GM18505 (cell line): Measurements from ENCODE around the gene PMEPA1.

Experiments
- ATAC-seq: cut with Tn5 transposase; IDR thresholded peaks from one replicate; pipeline ENCODE4 v1.9.1; 2021; ENCODE audit not compliant: unreplicated experiment
- POLR2A ChIP-seq: IDR thresholded peaks from 4 replicates; pipeline ENCODE4 v1.6.1; 2011; ENCODE audit warnings: borderline replicate concordance; ENCODE audit not compliant: insufficient read depth, insufficient read length; ENCODE audit errors: extremely low read depth

PMEPA1 gene

GRCh38 chr20:57666106-57666833 lies 43.5 kb downstream of the PMEPA1 start:
- no peak for ATAC-seq
- no peak for TF ChIP-seq POLR2A

DNA sequence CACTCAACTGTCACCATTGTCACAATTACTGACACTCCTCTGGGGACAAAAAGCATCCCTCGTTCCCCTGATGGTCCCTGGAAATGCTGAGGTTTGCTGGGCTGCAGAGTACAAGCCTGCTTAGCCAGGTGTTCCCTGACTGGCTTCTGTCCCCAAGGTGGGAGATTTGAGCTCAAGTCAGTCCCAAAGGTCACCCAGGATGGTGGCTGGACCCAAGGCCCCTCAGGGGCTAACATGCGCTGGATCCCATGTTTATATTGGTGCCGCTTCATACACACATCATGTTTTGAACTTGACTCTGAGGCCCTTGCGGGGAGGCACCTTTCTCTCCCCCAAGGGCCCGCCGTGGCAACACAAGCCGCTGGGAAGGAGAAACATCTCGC lies 44.2 kb downstream of the PMEPA1 start:
- no peak for TF ChIP-seq POLR2A
- ATAC-seq: no peak

DNA sequence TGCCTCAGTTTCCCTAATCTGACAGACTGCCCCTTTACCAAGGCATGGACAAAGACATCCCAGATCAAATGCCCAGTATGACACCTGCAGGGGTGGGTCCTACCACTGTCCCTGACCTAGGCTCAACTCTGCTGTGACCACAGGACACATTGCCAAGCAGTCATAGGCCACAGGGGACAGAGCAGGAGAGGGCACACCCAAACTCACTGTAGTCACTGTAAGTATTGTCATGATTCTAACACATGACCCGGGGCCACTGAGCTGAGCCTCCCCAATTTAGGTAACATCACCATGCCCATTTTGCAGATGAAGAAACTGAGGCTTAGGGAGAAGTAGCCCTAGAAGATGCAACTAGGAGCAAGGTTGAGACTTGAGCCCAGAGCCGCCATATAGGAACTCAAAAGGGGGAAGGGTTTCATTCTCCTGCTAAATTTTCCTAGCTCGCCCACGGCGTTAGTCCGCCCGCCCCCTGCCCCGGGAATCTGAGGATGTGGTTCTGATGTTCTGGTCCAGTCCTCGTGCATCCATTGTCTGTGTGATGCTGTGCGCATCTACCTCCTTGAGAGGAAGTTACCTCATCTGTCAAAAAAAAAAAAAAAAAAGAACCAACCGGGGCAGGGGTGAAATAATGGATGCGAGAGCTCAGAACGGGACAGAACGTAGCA lies 44.8 kb downstream of the PMEPA1 start:
- TF ChIP-seq POLR2A: no peak
- ATAC-seq: no peak

DNA sequence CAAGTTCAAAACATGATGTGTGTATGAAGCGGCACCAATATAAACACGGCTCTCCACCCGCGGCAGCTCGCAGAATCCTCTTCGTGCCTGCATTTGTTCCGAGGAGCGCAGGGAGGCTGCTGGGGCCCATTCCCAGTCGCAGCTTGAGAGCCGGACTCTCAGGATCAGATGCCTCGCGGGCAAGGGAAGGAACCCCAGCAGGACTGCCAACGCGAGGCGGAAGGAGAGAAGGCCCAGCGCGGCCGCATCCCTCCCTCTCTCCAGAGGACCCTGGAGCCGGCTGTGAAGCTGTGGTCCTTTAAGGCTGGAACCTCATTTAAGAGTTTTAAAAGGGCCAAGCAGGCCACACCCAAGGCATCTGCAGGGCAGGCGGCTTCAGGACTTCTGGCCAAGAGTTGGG lies 45.3 kb downstream of the PMEPA1 start:
- TF ChIP-seq POLR2A: no peak
- ATAC-seq: no peak

DNA sequence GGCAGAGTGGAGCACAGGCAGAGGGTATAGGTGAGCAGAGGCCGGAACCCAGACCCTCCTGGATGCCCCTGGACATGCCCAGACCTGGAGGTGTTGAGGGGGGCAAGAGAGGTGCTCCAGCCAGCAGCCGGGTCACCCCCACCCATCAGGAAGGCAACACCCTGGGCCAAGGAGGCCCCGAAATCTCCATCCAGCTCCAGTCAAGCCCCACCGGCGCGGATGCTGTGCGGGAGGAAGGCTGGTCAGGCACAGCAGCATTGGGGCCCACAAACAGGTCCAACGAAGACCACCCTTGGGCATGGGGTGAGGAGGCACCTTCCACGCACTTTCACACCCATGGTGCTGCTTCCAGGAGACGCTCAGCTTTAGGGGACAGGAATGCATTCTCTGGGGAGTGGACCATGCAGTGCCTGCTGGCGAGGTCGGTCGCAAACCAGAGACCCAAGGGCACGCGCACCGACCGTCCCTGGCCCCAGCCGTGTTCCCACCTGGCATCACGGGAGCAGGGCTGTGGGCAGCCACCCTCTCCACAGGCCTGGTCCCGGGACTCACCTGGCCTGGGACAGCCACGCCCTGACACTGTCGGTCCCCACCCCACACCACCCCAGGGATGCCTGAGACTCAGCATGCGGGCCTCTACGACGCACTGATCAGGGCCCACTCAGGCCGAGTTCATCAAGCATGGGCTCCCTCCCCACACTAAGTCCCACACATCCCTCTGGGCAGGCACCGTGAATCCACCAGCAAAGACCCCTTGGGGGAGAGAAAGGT lies 45.9 kb downstream of the PMEPA1 start:
- ATAC-seq: no peak
- no peak for TF ChIP-seq POLR2A

DNA sequence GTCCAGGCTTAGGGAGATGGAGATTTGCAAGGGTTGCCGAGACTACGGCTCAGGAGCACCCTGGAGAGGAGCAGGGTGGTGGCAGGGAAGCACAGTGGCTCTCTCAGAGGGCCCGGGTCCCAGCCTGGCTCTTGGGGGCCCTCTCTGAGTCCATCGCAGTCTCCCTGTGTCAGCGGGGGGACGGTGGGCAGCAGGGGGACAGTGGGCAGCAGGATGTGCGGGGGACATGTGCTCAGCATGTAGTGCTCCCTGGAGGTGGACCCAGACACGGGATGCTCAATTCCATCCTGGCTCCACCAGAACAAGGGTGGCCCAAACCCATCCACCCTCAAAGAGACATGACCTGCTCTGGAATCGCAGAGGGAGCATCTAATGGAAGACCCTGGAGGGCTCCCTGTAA lies 46.6 kb downstream of the PMEPA1 start:
- ATAC-seq: no peak
- TF ChIP-seq POLR2A: no peak

DNA sequence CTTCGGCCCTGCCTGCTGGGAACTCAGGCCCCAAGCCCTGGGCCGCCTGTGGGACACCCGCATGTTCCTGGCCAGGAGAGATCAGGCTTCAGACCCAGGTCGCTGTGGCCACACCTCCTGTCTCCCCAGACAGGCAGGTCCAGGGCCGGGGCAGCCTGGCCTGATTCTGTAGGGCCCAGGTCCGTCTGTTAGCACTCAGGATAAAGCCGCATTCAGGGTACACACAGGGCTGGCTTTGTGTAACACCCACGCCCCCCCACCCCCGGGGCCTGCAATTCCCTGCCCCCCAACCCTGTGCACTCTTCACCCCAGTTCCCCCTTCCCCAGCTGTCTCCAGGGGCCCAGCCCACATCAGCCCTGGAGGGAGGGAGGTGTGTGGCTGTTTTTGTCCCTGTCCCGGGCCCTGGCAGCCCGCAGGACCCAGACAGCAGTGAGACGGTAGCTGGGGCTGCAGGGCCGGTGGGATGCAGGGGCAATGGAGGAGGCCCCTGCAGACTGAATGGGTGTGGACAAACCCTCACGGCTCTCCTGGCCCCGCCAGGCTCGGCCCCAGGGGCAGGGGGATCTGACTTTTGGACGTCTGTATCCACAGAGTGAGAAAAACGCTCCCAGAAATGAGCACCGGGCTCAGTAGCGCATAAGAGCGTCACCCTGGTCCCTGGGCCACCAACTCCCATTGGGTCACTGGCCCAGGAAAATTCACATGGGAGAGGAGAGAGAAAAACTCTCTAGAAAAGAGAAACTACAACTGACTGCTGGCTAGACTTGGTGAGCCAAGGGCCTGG lies 47.2 kb downstream of the PMEPA1 start:
- no peak for ATAC-seq
- no peak for TF ChIP-seq POLR2A

- no peak for TF ChIP-seq POLR2A
- no peak for ATAC-seq
Observed at GRCh38 chr20:57661746-57662455, 47.9 kb downstream of the PMEPA1 start.

GRCh38 chr20:57660922-57661745 lies 48.7 kb downstream of the PMEPA1 start:
- TF ChIP-seq POLR2A: no peak
- no peak for ATAC-seq

GRCh38 chr20:57660181-57660921 lies 49.5 kb downstream of the PMEPA1 start:
- ATAC-seq: no peak

DNA sequence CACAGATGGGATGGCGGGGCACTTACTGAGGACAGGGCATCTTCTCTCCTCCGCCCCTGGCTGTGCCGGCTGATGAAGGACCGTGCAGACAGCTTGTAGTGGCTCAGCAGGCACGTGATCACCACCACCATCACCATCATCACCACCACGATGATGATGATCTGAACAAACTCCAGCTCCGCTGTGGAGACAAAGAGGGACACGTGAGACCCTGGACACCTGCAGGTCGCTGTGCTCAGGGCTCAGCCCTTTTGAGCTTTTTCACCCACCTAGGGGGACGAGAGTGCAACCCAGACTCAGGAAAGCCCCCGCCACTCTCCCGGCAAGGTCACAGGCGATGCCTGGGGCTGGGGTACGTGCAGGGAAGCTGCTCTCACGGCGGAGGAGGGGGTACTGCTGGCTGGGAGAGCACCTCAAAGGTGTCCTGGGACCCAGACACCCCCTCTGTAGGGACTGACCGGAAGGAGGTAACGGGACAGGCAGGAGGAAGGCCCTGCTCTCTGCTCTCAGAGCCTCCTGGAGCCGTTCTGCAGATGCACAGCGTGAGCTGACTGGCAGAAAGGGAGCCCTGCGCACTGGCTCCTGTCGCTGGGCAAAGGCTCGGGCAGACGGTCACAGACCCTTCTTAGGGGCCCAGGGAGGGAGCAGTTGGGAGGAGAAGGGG lies 50.2 kb downstream of the PMEPA1 start:
- no peak for TF ChIP-seq POLR2A
- ATAC-seq: no peak

More at GRCh38 chr20:57660181-57660921, 49.5 kb downstream of the PMEPA1 start:
- no peak for TF ChIP-seq POLR2A
